Measurements from ENCODE around the gene OR2M4. TPM values are rescaled to one million over a fixed set of nuclear protein-coding genes. Genes with fewer than 3 reads are reported as not detected.

The OR2M4 gene
- not detected in 2 replicates for total RNA-seq

GRCh38 chr1:248231117-248231516 is at the start of gene OR2M4:
Gene OR2M4 (plus strand): TSS chr1:248231417. CDS start chr1:248238929, 7,512 bp downstream.

GRCh38 chr1:248196965-248197364 is 34.3 kb upstream of the OR2M4 start, which contains the start of gene OR2M3:
Gene OR2M3 (plus strand): TSS chr1:248197265. CDS start chr1:248203068, 5,803 bp downstream.

GRCh38 chr1:248277876-248278275 is 46.7 kb downstream of the OR2M4 start, which contains the start of gene OR2T33:
Gene OR2T33 (minus strand): TSS chr1:248277976. CDS start chr1:248273814, 4,162 bp downstream.

Other genes starting within 250 kb of the OR2M4 start
- not detected in 2 replicates for gene OR2L5, start 217.8 kb upstream of the OR2M4 start, total RNA-seq
- gene OR2L2, start 201.3 kb upstream of the OR2M4 start, total RNA-seq, result not detected in 2 replicates
- not detected in 2 replicates for gene OR2L3, start 184.6 kb upstream of the OR2M4 start, total RNA-seq
- not detected in 2 replicates for gene OR2L13, start 136.2 kb upstream of the OR2M4 start, total RNA-seq
- gene OR2M5, start 86.3 kb upstream of the OR2M4 start, total RNA-seq, result not detected in 2 replicates
- gene OR2M2, start 56.6 kb upstream of the OR2M4 start, total RNA-seq, result not detected in 2 replicates
- not detected in 2 replicates for gene OR2M3, start 34.2 kb upstream of the OR2M4 start, total RNA-seq
- gene OR2T33, start 46.6 kb downstream of the OR2M4 start, total RNA-seq, result not detected in 2 replicates
- gene OR2T12, start 72.0 kb downstream of the OR2M4 start, total RNA-seq, result not detected in 2 replicates
- gene OR2M7, start 93.2 kb downstream of the OR2M4 start, total RNA-seq, result not detected in 2 replicates
- gene OR14C36, start 117.4 kb downstream of the OR2M4 start, total RNA-seq, result not detected in 2 replicates
- gene OR2T4, start 130.2 kb downstream of the OR2M4 start, total RNA-seq, result not detected in 2 replicates
- not detected in 2 replicates for gene OR2T6, start 144.3 kb downstream of the OR2M4 start, total RNA-seq
- gene OR2T1, start 171.6 kb downstream of the OR2M4 start, total RNA-seq, result not detected in 2 replicates
- gene OR2T2, start 214.2 kb downstream of the OR2M4 start, total RNA-seq, result not detected in 2 replicates
- not detected in 2 replicates for gene OR2T3, start 241.9 kb downstream of the OR2M4 start, total RNA-seq

Data from mammary microvascular endothelial cell (primary cell).